Fibroblast of lung (primary cell): ENCODE measurements around the gene FAM107B. TPM values are rescaled to one million over a fixed set of nuclear protein-coding genes. Genes with fewer than 3 reads are reported as not detected.

Experiments
- DNase-seq, 2 donors: peaks; one replicate each; pipeline versions ENCODE4 v3.0.0 to v3.0.0-alpha.2; 2010; ENCODE audit warnings: low read depth in 2 of 2
- H2AFZ ChIP-seq: 2 replicates; pipeline ENCODE4 v1.5.1; 2012; ENCODE audit warnings: low read length, control low read depth, inconsistent platforms
- H3K27ac ChIP-seq: 2 replicates; pipeline ENCODE4 v1.5.1; 2011; ENCODE audit warnings: low read length, control low read depth; ENCODE audit not compliant: insufficient read depth
- H3K27me3 ChIP-seq: 2 replicates; pipeline ENCODE4 v1.5.1; 2011; ENCODE audit warnings: mild to moderate bottlenecking, low read length; ENCODE audit not compliant: control insufficient read depth, insufficient read depth
- H3K36me3 ChIP-seq: 2 replicates; pipeline ENCODE4 v1.5.1; 2011; ENCODE audit warnings: low read length; ENCODE audit not compliant: control insufficient read depth, insufficient read depth
- H3K4me1 ChIP-seq: 2 replicates; pipeline ENCODE4 v1.5.1; 2011; ENCODE audit warnings: low read length; ENCODE audit not compliant: control insufficient read depth, insufficient read depth; ENCODE audit errors: extremely low read depth
- H3K4me2 ChIP-seq: 2 replicates; pipeline ENCODE4 v1.5.1; 2011; ENCODE audit warnings: low read length, control low read depth; ENCODE audit not compliant: insufficient read depth; ENCODE audit errors: extremely low read depth
- H3K4me3 ChIP-seq, 4 experiments: fragments of 200-600 bp in 1 of 4; sonication (generic) in 1 of 4; replicated peaks in 1 of 4; 2 replicates each; pipeline ENCODE4 v1.5.1; 2011 to 2016; ENCODE audit warnings: low read length in 4 of 4, low read depth in 3 of 4, mild to moderate bottlenecking in 3 of 4, control low read depth in 2 of 4, inconsistent platforms in 1 of 4, mixed read lengths in 1 of 4; ENCODE audit not compliant: insufficient read depth in 1 of 4; ENCODE audit errors: control extremely low read depth in 1 of 4
- H3K79me2 ChIP-seq: 2 replicates; pipeline ENCODE4 v1.5.1; 2012; ENCODE audit warnings: mild to moderate bottlenecking, low read length, inconsistent platforms; ENCODE audit not compliant: control insufficient read depth, insufficient read depth
- H3K9ac ChIP-seq: 2 replicates; pipeline ENCODE4 v1.5.1; 2011; ENCODE audit warnings: mild to moderate bottlenecking, low read length, control low read depth; ENCODE audit not compliant: insufficient read depth
- H3K9me3 ChIP-seq: 2 replicates; pipeline ENCODE4 v1.5.1; 2012; ENCODE audit warnings: low read depth, low read length; ENCODE audit not compliant: control insufficient read depth, insufficient read depth
- H4K20me1 ChIP-seq: 2 replicates; pipeline ENCODE4 v1.5.1; 2011; ENCODE audit warnings: low read length; ENCODE audit not compliant: control insufficient read depth, insufficient read depth; ENCODE audit errors: extremely low read depth
- CTCF ChIP-seq, 2 donors: IDR thresholded peaks in 1 of 2; conservative IDR thresholded peaks in 1 of 2; 1 replicate in 1 of 2; 2 replicates in 1 of 2; pipeline ENCODE4 v1.5.1; 2011 to 2012; ENCODE audit warnings: low read length in 2 of 2, control low read depth in 1 of 2, inconsistent platforms in 1 of 2, low read depth in 1 of 2, mild to moderate bottlenecking in 1 of 2
- EZH2 ChIP-seq: IDR thresholded peaks from 2 replicates; pipeline ENCODE4 v1.5.1; 2012; ENCODE audit warnings: low read length, control low read depth, mild to moderate bottlenecking; ENCODE audit errors: missing control alignments
- polyA plus RNA-seq, 2 donors: library from polyadenylated mRNA; depleted of rRNA in 1 of 2; stranded (reverse) in 1 of 2; unstranded in 1 of 2; fragments of >200 nt; gene quantifications; 2 replicates each; pipeline ENCODE4 v1.2.1, GENCODE V29; 2011 to 2012; ENCODE audit warnings: missing spikeins in 1 of 2
- total RNA-seq: library from RNA; depleted of rRNA; stranded (reverse); fragments of >200 nt; gene quantifications from 2 replicates; pipeline ENCODE4 v1.2.1, GENCODE V29; 2014

FAM107B gene
- total and polyA plus RNA-seq, 2 donors (not counting 1 experiment from before 2014, with no cell fraction given), result 29.0 to 36.0 TPM

GRCh38 chr10:14724931-14725330, 49.8 kb downstream of the FAM107B start:
- Histone ChIP-seq H3K4me2 (no peak overlapping the region), H3K4me1 (no peaks in the 10 kb centered on the region), H3K9me3 (no peaks in the 10 kb centered on the region), H3K27ac (no peak overlapping the region), H3K36me3 (no peaks in the 10 kb centered on the region), H2AFZ (no peak overlapping the region), H3K27me3 (peaks cover 4% of the 10 kb centered on the region), H3K79me2 (no peaks in the 10 kb centered on the region), H3K4me3 (no peak overlapping the region), H4K20me1 (no peaks in the 10 kb centered on the region), H3K9ac (no peak overlapping the region)
- TF ChIP-seq EZH2, result no peak
- DNase-seq, result no peak

- H3K4me1 ChIP-seq, result no peaks in the 10 kb centered on the region
- no peak overlapping the region for H3K27ac ChIP-seq
- H3K79me2 ChIP-seq, result no peaks in the 10 kb centered on the region
- no peaks in the 10 kb centered on the region for H3K36me3 ChIP-seq
- H3K9me3 ChIP-seq, result no peaks in the 10 kb centered on the region
- DNase-seq, result no peak
- no peak overlapping the region for H3K9ac ChIP-seq
- H3K27me3 ChIP-seq, result peaks cover 4% of the 10 kb centered on the region
- no peak overlapping the region for H3K4me2 ChIP-seq
- H2AFZ ChIP-seq, result no peak overlapping the region
- no peak overlapping the region for H3K4me3 ChIP-seq
- TF ChIP-seq CTCF (conservative IDR thresholded peaks at IDR 0.05 in 1 of 2, IDR thresholded peaks at IDR 0.05 in 1 of 2; ENCODE audit: low read depth in 1 of 2, low read length in 2 of 2), result no peak
- TF ChIP-seq EZH2, result no peak
- no peaks in the 10 kb centered on the region for H4K20me1 ChIP-seq
Measured at GRCh38 chr10:14723052-14723689, 51.5 kb downstream of the FAM107B start.

GRCh38 chr10:14717552-14717951, 57.1 kb downstream of the FAM107B start:
- no peaks in the 10 kb centered on the region for H3K4me1 ChIP-seq
- no peak overlapping the region for H3K4me2 ChIP-seq
- no peak for DNase-seq
- H3K4me3 ChIP-seq, result no peak overlapping the region
- no peaks in the 10 kb centered on the region for H3K36me3 ChIP-seq
- no peak overlapping the region for H2AFZ ChIP-seq
- no peaks in the 10 kb centered on the region for H4K20me1 ChIP-seq
- TF ChIP-seq CTCF (conservative IDR thresholded peaks at IDR 0.05 in 1 of 2, IDR thresholded peaks at IDR 0.05 in 1 of 2; ENCODE audit: low read depth in 1 of 2, low read length in 2 of 2), result no peak
- no peak for TF ChIP-seq EZH2
- no peaks in the 10 kb centered on the region for H3K9me3 ChIP-seq
- no peaks in the 10 kb centered on the region for H3K79me2 ChIP-seq
- no peaks in the 10 kb centered on the region for H3K27me3 ChIP-seq
- H3K9ac ChIP-seq, result no peak overlapping the region
- H3K27ac ChIP-seq, result no peak overlapping the region
